HG03135 (cell line): ENCODE measurements around the gene CREB5.

ENCODE experiments used
- ATAC-seq: cut with Tn5 transposase; IDR thresholded peaks from one replicate; pipeline ENCODE4 v1.9.1; 2021; ENCODE audit warnings: mild to moderate bottlenecking, moderate library complexity; ENCODE audit not compliant: unreplicated experiment

Gene CREB5

DNA sequence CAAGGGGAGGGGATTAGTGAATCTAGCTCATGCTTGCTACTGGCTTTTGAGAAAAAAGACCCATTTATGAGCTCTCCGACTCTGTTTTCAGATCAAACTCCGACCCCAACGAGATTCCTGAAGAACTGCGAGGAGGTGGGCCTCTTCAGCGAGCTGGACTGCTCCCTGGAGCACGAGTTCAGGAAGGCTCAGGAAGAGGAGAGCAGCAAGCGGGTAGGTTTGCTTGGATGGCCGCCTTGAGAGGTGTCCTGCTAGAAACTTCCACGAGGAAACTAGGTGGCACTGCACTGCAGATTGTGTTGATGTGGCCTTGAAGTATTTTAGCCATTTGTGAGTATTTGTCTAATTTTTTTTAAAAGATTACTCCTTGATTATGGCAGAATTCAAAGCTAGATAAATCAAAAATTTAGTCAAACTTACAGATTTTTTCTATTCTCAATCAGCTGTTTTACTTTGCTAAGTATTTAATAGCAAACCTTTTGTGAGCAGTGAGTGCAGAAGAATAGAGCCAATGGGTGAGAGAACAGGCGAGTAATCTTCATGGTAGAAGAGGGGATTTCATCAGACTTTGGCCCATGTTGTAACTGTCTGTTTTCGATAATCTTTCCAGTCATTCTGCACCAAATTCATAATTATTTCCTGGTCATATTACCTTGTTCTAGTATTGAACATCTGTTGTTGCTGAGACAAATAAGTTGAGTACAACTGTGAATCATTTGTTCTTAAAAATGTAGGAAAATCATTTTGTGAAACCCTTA, 95.4 kb downstream of the CREB5 start:
- ATAC-seq, result no peak

DNA sequence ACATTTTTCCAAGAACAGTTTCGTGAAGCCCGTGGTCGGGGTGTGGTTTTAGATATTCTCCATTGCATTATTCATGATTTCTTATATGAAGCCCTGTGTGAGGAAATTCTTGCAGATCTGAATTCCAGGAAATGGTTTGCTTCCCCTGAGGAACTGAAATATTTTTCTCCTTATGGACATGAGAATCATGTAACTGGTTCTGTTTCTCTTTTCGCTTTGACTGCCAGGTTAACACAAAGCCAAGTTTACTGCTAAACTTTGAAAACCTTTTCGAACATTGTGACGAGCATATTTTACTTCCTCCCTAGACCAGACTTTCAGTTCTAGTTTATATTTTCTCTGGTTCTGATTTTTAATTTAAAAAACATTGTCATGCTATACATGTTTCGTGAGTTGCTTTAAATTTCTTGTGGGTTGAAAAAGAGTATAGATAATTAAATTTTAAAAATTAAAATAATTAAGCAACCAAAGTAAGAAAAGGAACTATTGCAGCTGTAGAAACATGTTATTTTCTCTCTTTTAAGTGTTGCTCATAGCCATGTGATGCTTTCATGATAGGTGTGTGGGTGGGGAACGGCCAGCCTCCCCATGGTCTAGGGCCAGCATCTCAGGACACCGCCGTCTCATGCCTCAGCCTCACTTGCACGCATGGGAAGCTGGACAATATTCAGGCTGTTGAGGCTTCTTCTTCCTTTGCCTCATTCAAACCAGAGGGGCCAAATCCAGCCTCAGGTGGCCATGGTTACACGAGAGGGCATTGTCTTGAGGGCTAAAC, 97.1 kb downstream of the CREB5 start:
- peak; percentile 73 for ATAC-seq

DNA sequence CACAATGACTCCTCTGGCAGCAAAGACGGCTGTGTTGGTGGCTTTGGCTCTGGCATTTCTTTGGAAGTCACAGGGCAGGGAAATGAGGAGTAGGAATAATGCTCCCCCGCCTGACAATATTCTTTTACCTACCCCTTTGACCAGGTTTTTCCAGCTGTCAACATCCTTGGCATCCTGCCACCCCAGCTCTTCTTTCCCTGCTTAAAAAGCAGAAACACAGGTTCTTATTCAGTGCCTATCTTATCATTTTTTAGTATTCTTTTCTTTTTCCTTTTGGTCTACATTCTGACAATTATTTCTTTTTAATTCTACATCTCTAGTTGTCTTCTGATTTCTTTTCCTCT, 97.7 kb downstream of the CREB5 start:
- ATAC-seq, result no peak

DNA sequence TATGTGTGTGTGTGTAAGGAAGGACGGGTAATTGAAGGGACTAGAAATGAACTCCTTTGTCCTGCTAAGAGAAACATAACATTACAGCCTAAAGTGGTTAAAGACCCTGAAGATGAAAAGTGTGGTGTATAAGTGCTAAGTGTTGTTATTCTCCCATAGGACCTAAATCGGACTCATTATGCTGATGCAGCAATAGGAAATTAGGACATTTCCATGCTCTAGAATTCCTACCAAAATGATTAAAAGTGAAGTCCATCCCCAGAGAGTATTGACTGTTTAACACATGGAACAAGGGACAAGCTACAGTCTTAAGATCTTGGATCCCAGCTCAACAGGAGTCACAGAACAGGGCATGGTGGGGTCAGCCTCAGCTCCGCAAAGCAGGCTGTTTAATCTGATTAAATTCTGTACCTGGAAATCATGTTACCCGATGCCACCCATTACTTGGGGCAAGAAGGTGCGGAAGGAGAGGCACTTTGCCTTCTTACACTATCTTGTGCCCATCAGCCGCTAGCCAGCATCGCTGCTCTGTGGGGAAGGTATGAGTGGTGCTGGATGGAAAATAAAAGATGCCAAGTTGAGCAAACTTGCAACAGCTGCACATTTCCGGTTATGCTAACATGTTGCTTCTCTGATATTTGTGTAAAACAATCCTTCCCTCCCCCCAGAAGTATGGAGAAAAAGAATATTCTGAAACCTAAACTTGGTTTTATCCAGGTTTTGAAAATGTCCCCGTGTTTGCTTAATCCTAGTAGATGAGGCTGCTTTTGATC, 100.5 kb downstream of the CREB5 start:
- ATAC-seq, result no peak

DNA sequence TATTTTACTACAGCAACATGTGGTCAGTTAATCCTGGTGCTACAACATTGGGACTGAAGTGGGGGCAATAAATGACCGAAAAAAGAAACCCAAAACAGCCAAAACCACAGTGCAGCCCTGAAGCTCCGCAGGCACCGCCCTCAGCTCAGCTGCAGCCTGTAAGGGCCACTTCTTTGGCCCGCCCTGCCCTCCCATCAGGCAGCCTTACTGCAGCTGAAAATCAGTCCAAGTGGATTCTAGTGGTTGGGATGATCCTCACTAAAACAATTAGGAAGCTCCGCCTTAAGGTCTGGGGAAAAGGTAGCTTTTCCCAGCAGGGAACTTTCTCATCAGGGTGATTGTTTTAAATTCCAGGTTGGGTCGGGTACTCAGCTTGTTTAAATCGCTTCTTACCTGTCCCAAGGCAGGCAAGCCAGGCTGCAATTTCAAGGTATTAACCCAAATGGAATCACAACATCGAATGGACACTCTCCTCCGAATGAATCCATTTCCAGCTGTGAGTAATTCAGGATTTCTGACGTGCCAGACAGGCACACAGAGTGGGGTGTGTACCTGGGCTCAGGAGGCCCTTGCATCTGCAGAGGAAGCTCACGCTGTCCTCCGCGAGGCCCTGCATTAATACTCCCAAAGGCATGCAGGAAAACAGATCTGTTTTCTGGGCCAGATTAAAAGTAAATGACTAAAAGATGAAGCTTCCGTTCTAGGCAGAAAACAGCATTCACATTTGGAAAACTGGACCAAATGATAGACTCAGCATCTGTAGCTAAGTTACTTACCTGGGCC, 104.3 kb downstream of the CREB5 start:
- ATAC-seq, result no peak

DNA sequence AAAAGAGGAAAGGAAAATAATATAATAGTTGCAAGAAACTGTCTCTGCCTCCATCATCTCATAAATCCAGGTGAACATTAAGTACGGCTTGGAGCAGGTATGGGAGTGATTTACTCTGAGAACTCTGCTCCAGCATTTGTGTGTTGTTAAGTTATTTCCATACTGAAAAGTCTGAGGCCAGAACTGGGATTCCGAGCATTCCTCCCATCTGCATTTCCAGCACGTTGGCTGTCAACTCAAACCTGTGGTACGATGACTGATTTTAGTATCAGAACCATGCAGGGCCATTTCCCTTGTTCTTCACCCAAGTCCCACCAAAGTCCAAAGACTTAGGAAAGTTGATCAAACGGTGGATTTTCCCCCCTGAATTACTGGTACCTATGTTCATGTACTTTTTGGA, 104.9 kb downstream of the CREB5 start:
- ATAC-seq, result no peak

DNA sequence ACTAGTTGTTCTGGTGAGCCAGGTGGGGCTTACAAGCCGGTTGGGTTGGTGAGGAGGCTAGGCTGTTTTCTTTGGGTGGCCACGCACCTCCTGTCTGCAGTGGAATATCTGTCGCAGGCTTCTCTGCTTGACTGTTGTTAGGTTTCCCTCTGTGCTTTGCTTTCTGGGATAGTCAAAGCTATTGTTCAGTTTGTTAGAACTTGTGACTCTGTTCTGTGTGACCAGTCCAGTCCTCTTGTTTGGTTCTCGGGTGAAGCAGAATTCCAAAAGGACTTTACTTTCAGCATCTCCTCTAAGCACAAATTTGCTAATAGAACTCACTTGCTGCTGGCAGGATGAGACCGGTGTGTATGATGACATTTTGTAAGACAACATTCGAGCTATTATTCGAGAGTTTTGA, 105.3 kb downstream of the CREB5 start:
- ATAC-seq, result no peak

DNA sequence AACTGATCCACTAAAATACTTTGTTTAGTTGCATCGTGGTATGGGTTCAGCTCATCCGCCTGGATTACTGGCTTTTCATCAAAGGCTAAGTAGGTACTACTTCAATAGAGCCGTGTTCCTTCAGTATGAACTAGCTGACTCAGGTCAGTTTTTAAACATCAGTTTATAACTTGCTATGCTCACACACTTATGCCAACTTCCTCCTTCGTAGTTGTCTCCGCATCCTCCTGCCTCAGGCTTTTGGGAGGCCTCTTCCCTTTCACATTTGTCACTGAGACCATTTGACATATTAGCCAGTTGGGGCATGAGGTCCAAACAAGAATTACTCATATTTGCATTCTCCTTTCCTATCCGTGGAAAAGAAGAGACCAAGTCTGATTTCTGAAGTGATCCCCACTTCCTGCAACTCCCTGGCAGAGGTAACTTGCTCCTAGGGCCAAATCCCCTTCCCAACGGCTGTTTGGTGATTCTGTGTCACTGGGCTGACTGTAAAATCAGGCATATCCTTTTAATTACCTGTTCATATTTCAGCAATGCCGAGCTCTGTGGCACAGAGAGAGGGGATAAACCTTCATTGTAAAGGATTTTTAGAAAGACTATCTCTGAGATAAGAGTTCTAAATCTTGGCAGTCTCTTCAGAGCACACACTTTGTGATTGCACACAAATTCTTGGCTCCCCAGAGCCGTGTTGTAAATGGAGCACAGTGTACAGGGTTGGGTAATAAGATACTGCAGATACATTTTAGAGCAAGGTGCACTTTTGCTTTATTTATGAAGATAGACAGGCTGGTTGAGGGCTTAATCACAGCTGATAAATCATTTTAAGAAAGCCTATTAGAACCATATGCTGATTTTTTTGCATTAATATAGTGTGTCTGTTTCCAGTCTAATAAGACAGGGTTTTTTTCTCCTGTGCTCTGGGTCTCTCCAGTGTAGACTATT, 108.0 kb downstream of the CREB5 start:
- ATAC-seq, result no peak

DNA sequence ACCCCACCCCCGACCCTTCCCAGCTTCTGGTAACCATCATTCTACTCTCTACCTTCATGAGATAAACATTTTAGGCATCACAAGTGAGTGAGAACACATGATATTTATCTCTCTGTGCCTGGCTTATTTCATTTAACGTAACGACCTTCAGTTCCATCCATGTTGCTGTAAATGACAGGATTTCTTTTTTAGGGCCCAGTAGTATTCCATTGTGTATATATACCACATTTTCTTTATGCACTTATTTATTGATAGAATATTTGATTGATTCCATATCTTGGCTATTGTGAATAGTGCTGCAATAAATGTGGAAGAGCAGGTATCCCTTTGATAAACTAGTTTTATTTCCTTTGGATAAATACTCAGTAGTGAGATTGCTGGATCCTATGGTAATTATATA, 112.7 kb downstream of the CREB5 start:
- ATAC-seq, result no peak

DNA sequence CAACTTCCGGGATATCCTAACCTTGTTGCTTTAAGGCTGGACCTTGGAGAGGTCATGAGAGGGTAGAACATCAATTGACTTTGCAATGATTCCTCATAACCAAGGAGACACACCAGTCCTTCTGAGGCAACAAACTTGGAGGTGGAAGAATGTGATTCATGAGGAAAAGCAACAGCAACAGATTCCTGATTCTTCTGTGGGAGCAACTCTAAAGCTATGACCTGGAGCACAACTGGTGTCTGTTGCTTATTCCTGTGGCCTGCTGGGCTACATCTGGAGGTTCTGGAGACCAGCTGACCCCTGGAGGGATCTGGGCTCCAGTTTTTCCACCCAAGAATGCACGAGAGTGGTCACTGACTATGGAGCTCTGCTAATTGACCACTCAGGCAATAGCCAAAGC, 116.6 kb downstream of the CREB5 start:
- ATAC-seq, result no peak

DNA sequence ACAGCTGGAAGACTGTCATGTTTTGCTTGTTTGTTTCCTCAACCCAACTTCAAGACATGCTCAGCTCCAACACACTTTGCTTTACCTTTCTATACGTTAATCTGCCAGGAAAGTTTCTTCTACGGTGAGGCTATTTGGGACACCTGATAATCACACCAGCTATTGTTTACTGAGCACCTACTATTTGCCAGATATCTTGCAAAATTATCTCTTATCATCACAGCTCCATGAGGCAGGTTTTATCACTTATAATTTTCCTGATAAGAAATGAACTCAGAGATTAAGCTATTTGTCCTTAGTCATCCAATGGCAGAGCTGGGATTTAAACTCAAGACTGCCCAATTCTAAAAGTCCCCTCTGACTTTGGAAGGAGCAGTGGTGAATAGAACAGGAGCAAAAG, 117.4 kb downstream of the CREB5 start:
- ATAC-seq, result no peak

DNA sequence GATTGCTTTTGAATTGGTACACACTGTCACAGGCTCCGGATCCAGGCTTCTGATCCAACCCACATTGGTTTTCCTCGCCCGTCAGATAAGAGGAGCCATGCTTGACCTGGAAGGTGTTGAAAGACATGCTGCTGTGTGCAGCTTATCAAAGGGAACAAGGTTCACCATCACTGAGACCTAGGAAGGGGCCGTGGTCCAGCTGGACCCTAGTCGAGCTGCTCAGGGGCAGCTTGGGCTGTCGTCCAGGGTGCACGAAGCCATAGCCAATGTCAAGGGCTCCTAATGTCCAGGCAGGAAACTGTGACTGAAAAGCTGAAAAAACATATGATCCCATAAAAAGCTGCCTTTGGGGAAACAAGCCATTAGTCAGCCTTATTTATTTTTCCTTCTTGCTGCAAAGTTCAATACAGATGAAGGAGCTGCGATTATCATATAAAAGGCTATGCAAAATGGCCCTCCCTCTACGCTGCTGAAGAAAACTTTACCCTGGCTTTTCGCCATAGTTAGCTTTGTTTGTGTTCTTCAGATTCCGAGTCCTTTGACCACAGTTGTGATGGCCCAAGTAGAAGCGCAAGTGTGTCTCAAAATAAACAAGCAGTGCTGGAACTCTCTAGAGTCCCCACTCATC, 118.0 kb downstream of the CREB5 start:
- no peak for ATAC-seq

DNA sequence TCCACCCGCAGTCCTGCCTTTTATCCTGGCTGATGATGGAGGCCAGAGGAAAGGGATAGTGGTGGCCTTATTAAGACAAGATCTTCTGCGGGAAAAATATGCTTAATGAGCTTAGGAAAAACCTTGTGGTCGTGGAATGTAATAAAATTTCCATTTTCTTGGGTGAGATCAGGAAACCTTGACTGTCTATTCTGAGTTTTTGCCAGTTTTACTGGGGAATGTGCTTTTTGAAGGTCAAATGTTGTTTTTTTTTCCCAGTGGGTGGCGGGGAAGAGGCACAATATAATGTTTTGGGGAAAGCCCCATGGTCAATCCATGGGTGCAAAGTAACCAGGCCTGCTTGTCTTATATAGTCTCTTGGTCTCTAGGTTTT, 118.5 kb downstream of the CREB5 start:
- no peak for ATAC-seq

DNA sequence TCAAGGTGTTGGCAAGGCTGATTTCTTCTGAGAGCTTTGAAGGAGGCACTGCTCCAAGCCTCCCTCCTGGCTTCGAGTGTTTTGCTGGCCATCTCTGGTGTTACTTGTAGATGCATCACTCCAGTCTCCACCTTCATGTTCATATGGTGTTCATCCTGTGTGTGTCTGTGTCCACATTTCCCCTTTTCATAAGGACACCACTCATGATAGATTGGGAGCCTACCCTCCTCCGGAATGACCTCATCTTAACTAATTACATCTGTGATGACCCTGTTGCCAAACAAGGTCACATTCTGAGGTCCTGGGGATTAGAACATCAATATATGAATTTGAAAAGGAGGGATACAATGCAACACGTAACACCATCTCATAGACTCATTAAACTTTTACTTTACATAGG, 119.0 kb downstream of the CREB5 start:
- ATAC-seq, result no peak

DNA sequence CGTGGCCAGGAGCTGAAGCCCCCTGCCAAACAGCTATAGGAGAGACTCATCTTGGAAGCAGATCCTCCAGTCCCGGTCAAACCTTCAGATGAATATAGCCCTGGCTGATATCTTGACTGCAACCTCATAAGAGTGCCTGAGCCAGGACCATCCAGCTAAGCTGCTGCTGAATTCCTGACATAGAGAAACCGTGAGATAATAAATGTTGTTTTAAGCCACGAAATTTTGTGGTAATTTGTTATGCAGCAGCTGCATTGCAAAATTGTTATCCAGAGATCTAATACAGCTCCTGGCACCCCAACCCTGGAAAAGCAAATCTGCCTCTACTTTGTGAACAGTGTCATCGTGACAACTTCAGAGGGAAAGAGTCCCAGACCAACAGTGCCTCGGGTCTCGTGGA, 119.9 kb downstream of the CREB5 start:
- ATAC-seq, result no peak

DNA sequence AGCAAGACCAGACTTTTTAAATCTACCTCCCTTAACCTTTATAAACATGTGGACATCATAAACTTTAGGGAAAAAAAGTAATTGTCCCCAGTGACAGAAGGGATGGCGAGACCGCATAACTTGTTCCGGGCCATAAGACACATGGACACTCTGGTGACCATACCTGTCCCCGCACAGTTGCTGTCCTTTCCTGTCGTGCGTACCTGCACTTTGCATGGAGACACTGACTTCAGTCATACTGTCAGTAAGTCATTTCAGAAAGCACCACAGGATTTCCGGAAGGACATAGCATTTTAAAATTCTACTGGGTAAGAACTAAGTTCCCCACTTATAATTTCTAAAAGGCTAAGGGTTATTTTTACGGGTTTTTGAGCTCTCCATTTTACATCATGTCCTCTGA, 120.9 kb downstream of the CREB5 start:
- ATAC-seq, result no peak

DNA sequence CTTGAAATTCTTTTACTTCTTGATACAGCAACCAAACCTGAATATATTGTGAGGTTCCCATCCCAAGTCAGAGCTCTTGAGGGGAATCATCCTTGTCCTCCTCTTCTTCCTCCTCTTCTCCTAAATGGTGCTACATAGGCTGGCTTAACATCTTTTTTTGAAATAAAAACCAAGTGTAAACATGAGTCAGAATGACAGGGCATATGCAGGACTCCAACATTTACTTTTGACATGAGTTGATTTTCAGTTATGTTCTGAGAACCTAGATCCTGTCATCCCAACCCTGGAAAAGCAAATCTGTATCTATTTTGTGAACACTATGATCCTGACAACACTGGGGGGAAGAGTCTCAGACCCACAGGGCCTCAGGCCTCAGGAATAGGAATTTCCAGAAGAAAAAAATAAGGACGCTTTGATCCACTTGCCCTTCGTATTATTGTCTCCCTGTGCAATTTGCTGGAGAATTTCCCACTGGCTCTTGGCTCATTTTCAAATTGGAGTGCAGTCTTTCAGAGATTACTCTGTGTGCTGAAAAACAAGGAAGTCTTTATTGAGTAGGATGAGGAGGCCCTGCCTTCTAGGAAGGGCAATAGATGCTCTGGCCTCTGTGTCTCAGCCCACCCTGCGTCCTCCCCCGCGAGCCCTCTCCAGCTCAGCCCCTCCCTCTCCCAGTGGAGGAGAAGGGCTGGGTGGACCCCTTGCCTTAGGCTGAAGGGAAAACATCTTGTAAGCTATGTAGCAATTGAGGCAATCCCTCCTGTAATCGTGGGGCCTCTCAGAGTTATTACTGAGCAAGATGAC, 121.6 kb downstream of the CREB5 start:
- no peak for ATAC-seq

DNA sequence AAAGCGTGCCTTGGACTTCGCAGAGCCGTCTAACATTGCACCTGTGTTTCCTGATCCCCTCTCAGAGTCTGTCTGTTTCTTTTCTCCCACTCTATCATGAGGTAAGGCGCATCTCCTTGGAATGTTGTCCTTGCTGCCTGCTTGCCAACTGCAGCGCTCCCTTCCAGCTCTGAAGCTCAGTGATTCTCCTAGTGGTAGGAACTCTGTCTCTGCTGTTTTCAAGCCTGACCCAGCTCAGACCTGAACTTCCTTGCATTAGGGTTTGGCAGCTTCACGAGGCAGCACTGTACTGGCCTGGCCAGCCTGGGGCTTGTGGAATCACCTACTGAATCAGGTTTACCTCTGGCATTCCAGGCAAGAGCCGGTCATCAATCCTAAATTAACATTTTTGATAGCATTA, 123.9 kb downstream of the CREB5 start:
- no peak for ATAC-seq
